Natural killer cell (primary cell): ENCODE measurements around the gene AP2B1. TPM values are rescaled to one million over a fixed set of nuclear protein-coding genes. Genes with fewer than 3 reads are reported as not detected.

ENCODE experiments used
- ATAC-seq, 3 donors: fragments of 150-1000 bp in 2 of 3; fragments of 200-7000 bp in 1 of 3; cut with Tn5 transposase; 1 replicate in 1 of 3; 2 replicates in 2 of 3; pipeline ENCODE4 v1.10.0; 2021; ENCODE audit warnings: mild to moderate bottlenecking in 2 of 3, moderate library complexity in 2 of 3
- DNase-seq, 2 donors: peaks; one replicate each; pipeline versions ENCODE4 v3.0.0 to v3.0.0-alpha.2; 2013 to 2021; ENCODE audit warnings: mixed read lengths in 1 of 2
- H3K27ac ChIP-seq: one replicate; pipeline ENCODE4 v1.5.1; 2013; ENCODE audit warnings: mild to moderate bottlenecking, low read length
- H3K27me3 ChIP-seq: one replicate; pipeline ENCODE4 v1.6.1; 2013; ENCODE audit warnings: low read length; ENCODE audit not compliant: control insufficient read depth, insufficient read depth
- H3K36me3 ChIP-seq: one replicate; pipeline ENCODE4 v1.6.1; 2013; ENCODE audit warnings: low read length; ENCODE audit not compliant: control insufficient read depth, insufficient read depth
- H3K4me1 ChIP-seq: one replicate; pipeline ENCODE4 v1.6.1; 2013; ENCODE audit warnings: low read length; ENCODE audit not compliant: control insufficient read depth, insufficient read depth
- H3K4me3 ChIP-seq: one replicate; pipeline ENCODE4 v1.5.1; 2013; ENCODE audit warnings: low read length
- H3K9me3 ChIP-seq: one replicate; pipeline ENCODE4 v1.6.1; 2013; ENCODE audit warnings: low read length; ENCODE audit not compliant: control insufficient read depth, insufficient read depth
- H3K27ac Mint-ChIP-seq, 2 donors: one replicate each; pipeline ENCODE4 v1.8.0; 2022; ENCODE audit warnings: mild to moderate bottlenecking in 2 of 2, mixed read lengths in 2 of 2, moderate library complexity in 1 of 2
- H3K27me3 Mint-ChIP-seq, 2 donors: one replicate each; pipeline ENCODE4 v1.8.0; 2022; ENCODE audit warnings: low read depth in 2 of 2, mixed read lengths in 2 of 2
- H3K36me3 Mint-ChIP-seq: one replicate; pipeline ENCODE4 v1.8.0; 2022; ENCODE audit warnings: mixed read lengths
- H3K4me1 Mint-ChIP-seq, 2 donors: one replicate each; pipeline ENCODE4 v1.8.0; 2022; ENCODE audit warnings: mixed read lengths in 2 of 2
- H3K4me3 Mint-ChIP-seq: one replicate; pipeline ENCODE4 v1.8.0; 2022; ENCODE audit warnings: mild to moderate bottlenecking, moderate library complexity, mixed read lengths
- H3K9me3 Mint-ChIP-seq, 2 donors: one replicate each; pipeline ENCODE4 v1.8.0; 2022; ENCODE audit warnings: mixed read lengths in 2 of 2
- CTCF ChIP-seq: fragments of 200-600 bp; IDR thresholded peaks from one replicate; pipeline ENCODE4 v1.8.0; 2022; ENCODE audit warnings: antibody characterized with exemption
- WGBS: methylation state at CpG from one replicate; pipeline ENCODE4 v1.1.7; 2013; ENCODE audit warnings: missing lambda C conversion rate; ENCODE audit not compliant: insufficient coverage; 5-methylcytosine and 5-hydroxymethylcytosine counted together
- intact Hi-C: fragments of 100-400 bp; cut with micrococcal nuclease; formaldehyde crosslinking; loops from one replicate; pipeline ENCODE4 v1.14.2; 2022
- total RNA-seq, 4 donors: library from RNA; stranded (reverse); fragments of 120-200 nt in 1 of 4; gene quantifications; one replicate each; pipeline versions ENCODE4 v1.2.3 to v1.2.4, GENCODE V29; 2013 to 2022

The AP2B1 gene
- total RNA-seq, 3 donors from 2014 or later (not counting 1 experiment from before 2014, with no cell fraction given): 111 to 148 (median 139) TPM

- no peak overlapping the region for H3K27ac Mint-ChIP-seq
- no peaks in the 10 kb centered on the region for H3K36me3 Mint-ChIP-seq
- Histone ChIP-seq H3K9me3 (no peaks in the 10 kb centered on the region), H3K4me1 (peaks cover 2% of the 10 kb centered on the region), H3K27me3 (peaks cover 13% of the 10 kb centered on the region), H3K27ac (no peak overlapping the region), H3K4me3 (no peak overlapping the region), H3K36me3 (no peaks in the 10 kb centered on the region)
- no peak for TF ChIP-seq CTCF
- ATAC-seq (no peak), DNase-seq (no peak)
- peaks cover 34 to 39% of the 10 kb centered on the region in 2 donors for H3K27me3 Mint-ChIP-seq
- intact Hi-C loops: no loop called here
- no peak overlapping the region for H3K4me3 Mint-ChIP-seq
- H3K4me1 Mint-ChIP-seq: peaks cover 0 to 4% of the 10 kb centered on the region in 2 donors
- H3K9me3 Mint-ChIP-seq: no peaks in the 10 kb centered on the region
- 43% methylated on average over 16 of the region's 16 CpGs for WGBS
Observed at GRCh38 chr17:35752471-35752870, 165.3 kb downstream of the AP2B1 start.

DNA sequence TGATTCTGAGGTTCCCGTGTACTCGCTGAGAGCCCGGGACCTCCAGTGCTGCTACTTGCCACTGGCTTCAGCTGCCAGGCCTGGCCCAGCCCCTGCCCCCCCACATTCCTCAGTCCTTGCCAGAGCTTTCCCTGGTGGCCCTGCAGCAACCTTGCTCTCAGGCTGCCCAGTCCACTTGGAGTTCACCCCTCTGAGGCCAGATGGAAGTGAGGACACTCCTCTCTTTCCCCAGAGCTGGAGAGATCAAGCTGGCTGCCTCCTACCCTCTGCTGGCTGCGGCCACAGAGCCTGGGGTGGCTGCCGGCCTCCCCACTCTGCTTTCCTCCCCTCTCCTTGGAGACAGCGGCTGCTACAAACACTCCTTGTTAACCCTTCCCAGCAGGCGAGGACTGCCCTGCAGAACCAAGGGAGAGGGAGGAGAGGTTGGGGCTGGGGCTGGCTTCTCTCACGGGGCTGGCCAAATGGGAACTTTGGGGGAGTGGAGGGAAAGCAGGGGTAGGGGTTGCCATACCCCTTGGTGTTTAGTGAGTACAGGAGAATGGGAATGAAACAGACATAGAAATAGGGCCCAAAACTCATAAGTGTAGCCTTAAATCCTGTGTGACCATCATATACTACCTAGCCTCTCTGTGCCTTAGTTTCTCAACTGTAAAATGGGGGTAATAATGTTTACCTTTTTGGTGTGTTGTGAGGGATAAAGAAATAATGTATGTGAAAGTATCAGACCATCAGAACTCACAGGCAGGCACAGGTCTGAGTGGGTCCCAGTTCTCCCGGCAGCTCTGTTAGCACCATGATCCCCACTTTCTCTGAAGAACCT, 166.0 kb downstream of the AP2B1 start, which contains the start of gene GAS2L2:
Gene GAS2L2, minus strand, starts transcription at position 295 of the 820 bp plus-strand sequence. CDS start 389 bp downstream, outside the sequence.
- DNase-seq (no peak), ATAC-seq (no peak)
- Histone ChIP-seq H3K9me3 (no peaks in the 10 kb centered on the region), H3K4me1 (no peaks in the 10 kb centered on the region), H3K4me3 (no peak within 1 kb of the TSS), H3K27ac (no peak within 1 kb of the TSS), H3K36me3 (no peaks in the 10 kb centered on the region), H3K27me3 (peaks cover 7% of the 10 kb centered on the region)
- Mint-ChIP-seq H3K27ac (no peak within 1 kb of the TSS), H3K4me1 (peaks cover 0 to 4% of the 10 kb centered on the region in 2 donors), H3K36me3 (no peaks in the 10 kb centered on the region), H3K27me3 (peaks cover 34 to 39% of the 10 kb centered on the region in 2 donors), H3K9me3 (no peaks in the 10 kb centered on the region), H3K4me3 (no peak within 1 kb of the TSS)
- no peak for TF ChIP-seq CTCF
- 62% methylated on average over 9 of the region's 9 CpGs for WGBS
- intact Hi-C loops: no loop called here

- Mint-ChIP-seq H3K4me1 (no peaks in the 10 kb centered on the region), H3K27ac (no peak overlapping the region), H3K9me3 (no peaks in the 10 kb centered on the region), H3K4me3 (no peak overlapping the region), H3K27me3 (peaks cover 1 to 7% of the 10 kb centered on the region in 2 donors), H3K36me3 (no peaks in the 10 kb centered on the region)
- no peak for ATAC-seq
- Histone ChIP-seq H3K4me1 (no peaks in the 10 kb centered on the region), H3K9me3 (no peaks in the 10 kb centered on the region), H3K27ac (no peak overlapping the region), H3K4me3 (no peak overlapping the region), H3K36me3 (no peaks in the 10 kb centered on the region), H3K27me3 (no peaks in the 10 kb centered on the region)
- intact Hi-C loops: no loop called here
- DNase-seq: no peak
- TF ChIP-seq CTCF: no peak
Observed at GRCh38 chr17:35757243-35757642, 170.1 kb downstream of the AP2B1 start.
